Upper lobe of left lung (tissue), 6 donors: ENCODE data around the gene UBE2E1. TPM values are rescaled to one million over a fixed set of nuclear protein-coding genes. Genes with fewer than 3 reads are reported as not detected.

Source experiments
- ATAC-seq, 2 donors: fragments of 200-7000 bp; cut with Tn5 transposase; one replicate each; pipeline ENCODE4 v1.9.1; 2022; ENCODE audit warnings: mild to moderate bottlenecking in 2 of 2, moderate library complexity in 2 of 2; ENCODE audit not compliant: low FRiP score in 2 of 2
- DNase-seq, 2 donors: peaks; one replicate each; pipeline ENCODE4 v3.0.0-alpha.2; 2019 to 2020
- H3K27ac ChIP-seq, 4 donors: fragments of 200-600 bp; sonication (generic); one replicate each; pipeline ENCODE4 v1.5.1; 2016 to 2019
- H3K27me3 ChIP-seq, 4 donors: fragments of 200-600 bp; sonication (generic); one replicate each; pipeline ENCODE4 v1.5.1; 2017 to 2019
- H3K36me3 ChIP-seq, 4 donors: fragments of 200-600 bp; sonication (generic); one replicate each; pipeline ENCODE4 v1.5.1; 2016 to 2019
- H3K4me1 ChIP-seq, 4 donors: fragments of 200-600 bp; sonication (generic); one replicate each; pipeline ENCODE4 v1.5.1; 2018 to 2019
- H3K4me3 ChIP-seq, 4 donors: fragments of 200-600 bp; sonication (generic); one replicate each; pipeline ENCODE4 v1.5.1; 2017 to 2019; ENCODE audit warnings: mild to moderate bottlenecking in 2 of 4, moderate library complexity in 1 of 4
- H3K9me3 ChIP-seq, 4 donors: fragments of 200-600 bp; sonication (generic); one replicate each; pipeline ENCODE4 v1.5.1; 2018 to 2019
- EP300 ChIP-seq, 4 donors: sonication (generic); formaldehyde crosslinking; IDR thresholded peaks; one replicate each; pipeline ENCODE4 v1.5.1; 2017; ENCODE audit warnings: antibody characterized with exemption in 4 of 4, control low read depth in 2 of 4
- POLR2A ChIP-seq, 4 donors: fragments of 450-650 bp; IDR thresholded peaks; one replicate each; pipeline ENCODE4 v1.5.1; 2016 to 2017; ENCODE audit warnings: antibody characterized with exemption in 4 of 4, mild to moderate bottlenecking in 2 of 4
- POLR2AphosphoS5 ChIP-seq, 2 donors: sonication (generic); formaldehyde crosslinking; IDR thresholded peaks; one replicate each; pipeline ENCODE4 v1.5.1; 2017; ENCODE audit warnings: antibody characterized with exemption in 2 of 2
- WGBS, 2 donors: methylation state at CpG; one replicate each; pipeline ENCODE4 v1.1.5; 2017 to 2018; 5-methylcytosine and 5-hydroxymethylcytosine counted together
- total RNA-seq, 6 donors: library from RNA; depleted of rRNA in 4 of 6; stranded (reverse); fragments of >200 nt in 4 of 6; gene quantifications; one replicate each; pipeline versions ENCODE4 v1.1.0 to v1.2.1, GENCODE V29; 2016 to 2021
- TF ChIP-seq, protein P1 (sequence below), 6 experiments: fragments of 450-650 bp in 4 of 6; fragments of 200-600 bp in 2 of 6; sonication (generic) in 2 of 6; IDR thresholded peaks; one replicate each; pipeline ENCODE4 v1.5.1; 2016 to 2019; ENCODE audit warnings: antibody characterized with exemption in 6 of 6
- donor health status: DM: no; HTN: no; CAD: no; lungs with moderate emphysema.
- donor health status: DM: no; HTN: yes; CAD: no; lungs with severe emphysema.

The UBE2E1 gene
- total RNA-seq, result 100 to 1,000 TPM in 1 of 6 donors, 10 to 100 TPM in 5; 44.8 to 108 (median 80.5) TPM

DNA sequence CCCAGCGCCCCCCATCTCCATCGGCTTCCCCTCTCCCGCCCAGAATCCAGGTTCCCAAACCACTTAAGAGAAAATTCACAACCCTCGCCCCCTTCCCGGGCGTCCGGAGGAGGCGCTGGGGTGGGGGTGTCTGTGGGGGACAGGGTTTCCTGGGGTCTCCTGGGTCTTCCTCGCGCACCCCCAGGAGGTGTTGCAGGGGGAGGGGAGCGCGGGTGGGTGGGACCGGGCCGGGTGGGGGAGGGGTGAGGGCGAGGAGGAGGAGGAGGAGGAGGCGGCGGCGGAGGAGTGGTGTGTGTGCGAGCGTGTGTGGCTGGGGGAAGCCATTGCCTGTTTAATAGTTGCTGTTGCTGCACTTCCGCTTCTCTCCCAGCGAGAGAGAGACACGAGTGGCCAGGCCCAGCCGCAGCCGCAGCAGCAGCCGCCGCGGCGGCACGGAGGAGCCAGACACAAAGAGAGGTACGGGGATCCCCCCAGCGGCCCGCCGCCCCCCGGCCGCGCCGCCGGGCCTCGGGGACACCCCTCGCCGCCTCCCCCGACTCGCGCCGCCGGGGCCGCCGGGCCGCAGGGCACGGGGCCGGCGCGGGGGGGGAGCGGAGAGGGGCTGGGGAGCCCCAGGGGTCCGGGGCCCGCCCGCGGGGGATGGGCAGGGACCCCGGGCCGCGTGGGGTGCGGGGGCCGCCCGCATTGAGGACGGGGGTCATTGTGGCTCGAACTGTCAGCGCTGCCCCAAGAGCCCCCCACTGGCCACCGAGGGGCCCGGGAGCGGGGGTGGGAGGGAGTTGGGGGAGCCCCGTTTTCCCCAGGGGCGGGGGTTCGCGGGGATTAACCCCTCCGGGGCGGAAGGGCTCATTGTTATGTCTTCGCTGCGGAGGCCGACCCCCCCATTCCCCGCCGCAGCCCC is at the start of gene UBE2E1:
Gene UBE2E1 (plus strand): TSS at position 323 of the 901 bp plus-strand sequence. CDS start 1,315 bp downstream, outside the sequence.
- Histone ChIP-seq H3K4me1 (peaks cover 26 to 40% (median 31%) of the 10 kb centered on the region in 4 donors), H3K27ac (peak within 1 kb of the TSS; percentile 89 to 91 (median 90)), H3K27me3 (no peaks in the 10 kb centered on the region), H3K4me3 (peak within 1 kb of the TSS; percentile 43 to 98 (median 76)), H3K36me3 (no peaks in the 10 kb centered on the region), H3K9me3 (no peaks in the 10 kb centered on the region)
- WGBS, 2 donors, result 3 to 4% methylated on average over 11 to 26 of the region's 82 CpGs
- ATAC-seq (peak; percentile 83 to 88), DNase-seq (peak; percentile 84 to 93)
- TF ChIP-seq POLR2A (IDR thresholded peaks at IDR 0.05) (peak in 1 of 4 donors; percentile 62), POLR2AphosphoS5 (IDR thresholded peaks at IDR 0.05) (peak in 1 of 2 donors; percentile 73), EP300 (IDR thresholded peaks at IDR 0.05) (no peak)
- TF ChIP-seq, protein P1, sequence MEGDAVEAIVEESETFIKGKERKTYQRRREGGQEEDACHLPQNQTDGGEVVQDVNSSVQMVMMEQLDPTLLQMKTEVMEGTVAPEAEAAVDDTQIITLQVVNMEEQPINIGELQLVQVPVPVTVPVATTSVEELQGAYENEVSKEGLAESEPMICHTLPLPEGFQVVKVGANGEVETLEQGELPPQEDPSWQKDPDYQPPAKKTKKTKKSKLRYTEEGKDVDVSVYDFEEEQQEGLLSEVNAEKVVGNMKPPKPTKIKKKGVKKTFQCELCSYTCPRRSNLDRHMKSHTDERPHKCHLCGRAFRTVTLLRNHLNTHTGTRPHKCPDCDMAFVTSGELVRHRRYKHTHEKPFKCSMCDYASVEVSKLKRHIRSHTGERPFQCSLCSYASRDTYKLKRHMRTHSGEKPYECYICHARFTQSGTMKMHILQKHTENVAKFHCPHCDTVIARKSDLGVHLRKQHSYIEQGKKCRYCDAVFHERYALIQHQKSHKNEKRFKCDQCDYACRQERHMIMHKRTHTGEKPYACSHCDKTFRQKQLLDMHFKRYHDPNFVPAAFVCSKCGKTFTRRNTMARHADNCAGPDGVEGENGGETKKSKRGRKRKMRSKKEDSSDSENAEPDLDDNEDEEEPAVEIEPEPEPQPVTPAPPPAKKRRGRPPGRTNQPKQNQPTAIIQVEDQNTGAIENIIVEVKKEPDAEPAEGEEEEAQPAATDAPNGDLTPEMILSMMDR (IDR thresholded peaks at IDR 0.05), result peak in 1 of 6 experiments; percentile 12

DNA sequence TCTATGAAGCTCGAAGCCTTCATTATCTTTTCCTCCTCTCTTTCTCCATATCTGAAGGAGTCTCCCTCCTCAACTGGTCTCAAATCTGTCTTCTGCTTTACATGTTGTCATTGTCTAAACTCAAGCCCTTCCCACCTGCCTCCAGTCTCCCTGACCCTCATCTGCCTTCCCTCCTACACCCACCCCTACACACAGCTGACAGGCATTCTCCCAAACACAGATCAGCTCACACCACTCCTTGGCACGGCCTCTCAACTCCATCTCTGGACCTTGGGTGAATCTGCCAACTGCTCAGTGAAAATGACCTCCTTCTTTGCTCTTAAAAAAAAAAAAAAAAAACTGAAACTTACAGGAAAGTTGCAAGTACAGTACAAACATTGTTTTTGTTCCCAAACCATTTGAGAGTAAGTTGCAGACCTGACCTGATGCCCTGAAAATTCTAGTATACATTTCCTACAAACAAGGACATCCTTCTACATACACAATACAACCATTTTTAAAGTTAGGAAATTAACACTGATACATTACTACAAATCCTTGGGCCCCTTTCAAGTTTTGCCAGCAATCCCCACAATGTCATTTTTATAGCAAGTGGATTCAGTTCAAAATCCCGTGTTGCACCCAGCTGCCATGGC is 49.4 kb upstream of the UBE2E1 start:
- peaks cover under 1 to 3% (median 2%) of the 10 kb centered on the region in 4 donors for H3K4me1 ChIP-seq
- WGBS, 2 donors, result 74 to 81% methylated on average over 3 of the region's 3 CpGs

DNA sequence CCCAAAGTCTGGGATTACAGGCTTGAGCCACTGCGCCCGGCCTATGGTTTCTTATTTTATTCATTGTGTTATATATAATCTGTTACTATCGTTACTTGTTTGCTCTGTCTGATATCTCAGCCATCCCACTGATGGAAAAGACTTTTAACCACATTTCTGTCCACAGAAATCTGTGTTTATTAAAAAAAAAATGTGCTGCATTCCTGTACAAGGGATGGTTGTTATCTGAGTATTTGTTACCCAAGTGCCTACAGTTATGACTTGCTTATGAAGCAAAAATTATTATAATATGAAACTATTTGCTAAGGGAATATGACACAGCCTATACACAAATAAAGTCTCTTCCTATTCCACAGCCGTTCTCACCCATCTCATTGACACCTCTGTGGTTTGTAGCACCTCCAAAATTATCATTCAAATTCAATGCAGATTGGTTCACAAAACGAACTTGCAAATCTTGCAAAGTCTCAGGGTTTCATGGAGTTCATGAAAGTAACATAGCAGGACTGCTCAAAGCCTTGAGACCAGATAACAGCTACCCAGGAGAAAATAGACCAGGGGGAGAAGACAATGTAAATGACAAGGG is 47.4 kb upstream of the UBE2E1 start:
- no peak for TF ChIP-seq EP300 (IDR thresholded peaks at IDR 0.05)
- TF ChIP-seq POLR2A (IDR thresholded peaks at IDR 0.05), result no peak
- TF ChIP-seq, protein P1 (IDR thresholded peaks at IDR 0.05), result no peak
- TF ChIP-seq POLR2AphosphoS5 (IDR thresholded peaks at IDR 0.05), result no peak
- Histone ChIP-seq H3K4me3 (no peak overlapping the region), H3K9me3 (no peaks in the 10 kb centered on the region), H3K27me3 (no peaks in the 10 kb centered on the region), H3K27ac (no peak overlapping the region), H3K4me1 (peaks cover 0 to 7% (median 2%) of the 10 kb centered on the region in 4 donors), H3K36me3 (no peaks in the 10 kb centered on the region)
- WGBS, 2 donors, result 84 to 89% methylated on average over 5 of the region's 5 CpGs
- no peak for DNase-seq
- ATAC-seq, result no peak

More for the DNA sequence above, 49.4 kb upstream of the UBE2E1 start:
- H3K36me3 ChIP-seq, result no peaks in the 10 kb centered on the region
- no peaks in the 10 kb centered on the region for H3K27me3 ChIP-seq
- H3K4me3 ChIP-seq, result no peak overlapping the region
- H3K27ac ChIP-seq, result no peak overlapping the region
- ATAC-seq (peak in 1 of 2 donors; percentile 33), DNase-seq (no peak)
- TF ChIP-seq POLR2A (IDR thresholded peaks at IDR 0.05) (no peak), EP300 (IDR thresholded peaks at IDR 0.05) (no peak), POLR2AphosphoS5 (IDR thresholded peaks at IDR 0.05) (no peak)
- TF ChIP-seq, protein P1 (IDR thresholded peaks at IDR 0.05), result no peak
- H3K9me3 ChIP-seq, result no peaks in the 10 kb centered on the region

DNA sequence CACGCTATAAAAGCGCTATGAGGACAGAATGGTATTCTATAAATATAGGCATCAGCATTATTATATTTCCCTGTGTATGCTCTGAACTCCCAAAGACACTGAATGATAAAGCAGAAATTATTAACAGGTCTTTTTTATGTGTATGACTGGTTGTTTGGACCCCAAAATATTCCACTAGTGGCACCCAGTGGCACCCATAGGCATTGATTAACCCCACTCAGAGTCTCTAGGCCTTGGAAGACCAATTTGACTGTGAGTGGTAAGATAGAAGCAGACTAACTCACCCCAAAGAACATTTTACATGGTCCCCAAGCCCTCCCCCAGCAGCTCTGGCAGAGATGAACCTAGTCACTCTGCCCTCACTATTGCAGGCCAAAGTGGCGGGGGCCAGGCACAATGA is 45.4 kb upstream of the UBE2E1 start:
- H3K27ac ChIP-seq, result no peak overlapping the region
- no peak overlapping the region for H3K4me3 ChIP-seq
- no peaks in the 10 kb centered on the region for H3K36me3 ChIP-seq
- H3K9me3 ChIP-seq, result no peaks in the 10 kb centered on the region
- no peak for DNase-seq
- WGBS, 2 donors, result 95 to 98% methylated on average over 3 of the region's 3 CpGs
- no peaks in the 10 kb centered on the region for H3K27me3 ChIP-seq
- ATAC-seq, result no peak
- TF ChIP-seq POLR2AphosphoS5 (IDR thresholded peaks at IDR 0.05), result no peak
- H3K4me1 ChIP-seq, result peaks cover 0 to 9% (median 2%) of the 10 kb centered on the region in 4 donors

DNA sequence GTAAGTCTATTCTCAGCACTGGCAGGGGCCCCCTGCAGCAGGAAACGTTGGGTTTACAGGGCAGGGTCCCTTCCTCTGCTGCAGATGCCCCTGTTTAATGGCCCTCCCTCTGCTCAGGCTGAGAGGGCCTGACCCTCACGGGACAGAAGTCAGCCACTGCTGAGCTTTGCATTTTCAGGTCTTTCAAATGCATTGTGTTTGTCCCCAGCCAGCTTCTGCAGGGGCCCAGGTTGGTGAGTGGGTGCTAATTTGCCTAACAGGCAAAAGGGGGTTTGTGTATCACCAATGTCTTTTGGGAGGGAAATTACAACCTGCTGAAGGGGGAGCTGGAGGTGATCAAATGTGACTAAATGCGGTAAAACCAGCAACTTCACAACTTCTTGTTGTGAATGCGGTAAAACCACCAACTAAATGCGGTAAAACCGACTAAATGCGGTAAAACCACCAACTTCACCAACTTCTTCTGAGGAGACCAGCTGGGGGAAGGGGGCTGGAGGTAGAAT is 44.8 kb upstream of the UBE2E1 start:
- Histone ChIP-seq H3K36me3 (no peaks in the 10 kb centered on the region), H3K9me3 (no peaks in the 10 kb centered on the region), H3K4me1 (peaks cover 0 to 9% (median 2%) of the 10 kb centered on the region in 4 donors), H3K27me3 (no peaks in the 10 kb centered on the region), H3K4me3 (no peak overlapping the region), H3K27ac (no peak overlapping the region)
- TF ChIP-seq, protein P1 (IDR thresholded peaks at IDR 0.05), result no peak
- TF ChIP-seq POLR2AphosphoS5 (IDR thresholded peaks at IDR 0.05), result no peak
- no peak for TF ChIP-seq EP300 (IDR thresholded peaks at IDR 0.05)
- no peak for TF ChIP-seq POLR2A (IDR thresholded peaks at IDR 0.05)
- no peak for DNase-seq
- no peak for ATAC-seq
- WGBS, 2 donors, result 76 to 85% methylated on average over 7 of the region's 7 CpGs
